HG03025 (cell line): ENCODE data around the gene PACSIN2.

Source experiments
- ATAC-seq: cut with Tn5 transposase; IDR thresholded peaks from one replicate; pipeline ENCODE4 v1.9.1; 2021; ENCODE audit warnings: mild to moderate bottlenecking, moderate library complexity; ENCODE audit not compliant: unreplicated experiment, low FRiP score

Gene PACSIN2

DNA sequence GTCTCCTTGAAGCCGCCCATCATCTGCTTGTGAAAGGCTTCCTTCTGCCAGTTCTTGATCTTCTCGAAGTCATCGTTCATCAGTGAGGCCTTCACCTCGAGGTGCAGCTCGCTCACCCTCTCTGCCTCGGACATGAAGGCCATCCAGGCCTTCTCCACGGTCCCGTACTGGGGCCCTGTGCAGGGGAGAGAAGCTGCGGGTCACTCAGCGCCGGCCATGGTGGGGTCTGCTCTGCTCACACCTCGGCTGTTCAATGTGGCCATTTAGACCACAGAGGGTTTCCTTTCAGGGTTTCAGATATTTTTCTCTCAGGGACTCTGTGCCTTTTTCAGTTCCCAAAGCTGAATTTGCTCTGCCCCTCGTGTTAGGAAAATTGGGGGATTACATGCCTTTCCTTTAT, 123.9 kb downstream of the PACSIN2 start:
- no peak for ATAC-seq

DNA sequence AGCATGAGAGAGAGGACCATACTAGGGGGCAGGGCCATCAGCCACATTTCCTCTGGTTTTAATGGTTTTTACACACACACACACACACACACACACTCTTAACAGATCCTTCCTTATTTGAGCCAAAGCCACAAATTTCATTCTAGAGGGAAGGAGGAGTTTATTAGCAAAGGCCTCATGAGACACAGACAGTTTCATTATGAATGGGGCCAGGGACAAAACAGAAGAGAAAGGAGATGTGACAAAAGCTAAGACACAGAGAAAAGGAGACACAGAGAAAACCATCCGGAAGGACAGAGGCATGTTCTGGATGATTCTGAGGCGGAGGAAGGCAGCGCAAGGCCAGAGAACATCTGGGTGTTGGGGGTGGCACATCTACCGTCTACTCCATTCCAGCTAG, 125.6 kb downstream of the PACSIN2 start:
- no peak for ATAC-seq

DNA sequence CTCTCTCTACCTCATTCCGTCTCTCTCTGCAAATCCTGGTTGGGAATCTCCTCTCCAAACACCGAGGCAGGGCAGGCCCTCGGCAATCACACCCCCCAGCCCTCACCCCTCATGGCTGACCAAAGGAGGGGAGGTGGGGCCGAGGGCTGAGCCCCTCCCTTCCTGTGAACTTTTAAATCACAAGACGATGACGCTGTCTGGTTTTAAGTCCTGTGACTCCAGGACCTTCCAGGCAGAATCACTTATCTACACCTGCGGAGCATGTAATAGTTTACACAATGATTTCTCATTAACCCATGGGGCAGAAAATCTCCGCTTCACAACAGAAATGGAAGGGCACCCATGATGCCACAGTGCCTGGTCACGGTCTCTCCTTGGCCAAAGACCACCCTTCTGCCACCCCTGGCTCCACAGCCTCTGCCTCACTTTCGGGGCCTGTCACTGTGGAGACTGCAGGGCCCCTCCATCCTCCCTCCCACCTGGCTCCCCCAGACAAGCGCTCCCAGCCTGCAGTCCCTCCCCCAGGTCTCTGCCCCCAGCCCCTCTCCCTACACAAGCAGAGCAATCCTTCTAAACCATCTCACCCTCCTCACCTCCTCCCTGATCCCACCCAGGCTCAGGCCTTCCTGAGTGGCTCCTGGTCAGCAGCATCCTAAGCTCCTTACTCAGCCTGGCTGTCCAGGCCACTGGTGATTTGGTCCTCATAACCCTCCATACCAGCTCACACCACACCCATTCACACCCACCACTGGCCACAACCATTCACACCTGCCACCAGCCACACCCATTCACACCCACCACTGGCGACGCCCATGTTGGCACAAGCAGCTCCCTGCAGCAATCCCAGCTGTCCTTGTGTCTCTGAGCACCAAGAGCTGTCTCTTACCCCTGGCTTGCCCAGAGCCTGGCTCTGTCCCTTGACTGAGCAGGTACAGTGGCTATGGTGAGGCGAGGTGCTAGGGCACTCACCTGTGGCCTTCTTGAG, 127.1 kb downstream of the PACSIN2 start:
- ATAC-seq: no peak

DNA sequence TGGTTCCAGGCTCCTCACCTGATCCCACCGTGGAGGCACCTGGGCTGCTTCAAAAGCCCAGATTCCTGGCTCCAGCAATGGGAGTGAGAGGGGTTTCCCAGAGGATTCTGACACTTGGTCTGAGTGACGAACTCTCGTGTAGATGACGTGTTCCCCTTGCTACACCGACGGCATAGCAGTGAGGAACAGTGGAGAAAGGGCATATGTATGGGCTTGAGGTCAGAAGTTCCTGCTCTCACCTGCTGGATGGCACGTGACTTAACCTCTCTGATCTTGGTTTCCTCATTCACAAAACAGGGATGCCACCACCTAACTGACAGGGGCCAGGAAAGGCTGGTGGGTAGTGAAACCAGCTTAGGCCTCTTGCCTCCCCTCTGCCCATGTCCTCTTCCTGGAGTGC, 127.8 kb downstream of the PACSIN2 start:
- no peak for ATAC-seq

DNA sequence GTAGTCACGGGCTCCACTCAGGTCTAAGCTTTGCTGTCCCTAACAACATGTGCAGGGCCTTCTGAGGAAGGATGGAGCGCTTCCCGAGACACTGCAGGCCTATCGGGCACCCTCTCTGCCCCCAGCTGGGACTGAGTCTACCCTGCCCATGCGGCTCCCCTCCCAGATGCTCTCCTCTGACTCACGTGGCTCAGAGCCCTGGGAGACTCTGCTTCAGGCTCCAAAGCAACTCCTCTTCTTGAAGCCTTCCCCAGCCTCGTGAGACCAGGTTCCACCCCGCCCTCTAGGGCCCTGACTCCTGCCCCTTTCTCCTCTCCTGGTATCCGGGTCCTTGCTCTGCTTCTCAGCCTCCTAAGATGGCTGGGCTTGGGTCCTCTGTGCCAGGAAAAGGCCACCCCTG, 129.5 kb downstream of the PACSIN2 start:
- ATAC-seq: no peak

DNA sequence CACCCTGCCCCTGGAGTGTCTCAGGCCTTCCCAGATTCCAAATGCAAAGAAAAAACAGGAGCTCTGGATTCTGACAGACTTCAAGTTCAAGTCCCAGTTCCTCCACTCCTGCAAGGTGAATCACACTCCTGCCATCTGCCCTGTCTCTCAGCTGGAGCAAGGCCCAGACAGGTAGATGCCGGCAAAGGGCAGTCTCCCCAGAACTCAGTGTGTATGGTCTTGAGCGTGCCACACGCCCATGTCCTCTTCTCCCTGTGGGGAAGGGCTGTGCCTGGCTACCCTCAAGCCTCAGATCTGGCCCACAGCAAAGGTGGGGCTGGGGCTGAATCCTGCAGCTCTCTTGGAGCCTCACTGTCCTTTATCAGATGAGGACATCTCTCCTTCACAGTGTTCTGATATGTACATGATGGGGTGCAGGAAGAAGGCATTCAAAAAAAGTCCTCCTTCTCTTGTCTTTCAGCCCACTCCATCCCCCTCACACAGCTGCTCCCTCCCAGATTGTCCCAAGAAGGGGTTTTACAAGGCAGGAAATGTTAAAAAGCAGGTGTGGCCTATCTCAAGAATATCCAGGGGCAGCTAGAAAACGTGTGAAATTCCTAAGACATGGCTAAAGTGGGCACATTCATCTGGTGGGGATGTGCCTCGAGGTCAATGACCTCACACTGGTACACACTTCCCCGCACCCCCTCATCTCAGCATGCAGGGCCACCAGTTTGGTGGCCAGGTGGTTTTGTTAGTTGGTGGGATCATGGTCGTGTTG, 130.2 kb downstream of the PACSIN2 start:
- no peak for ATAC-seq

DNA sequence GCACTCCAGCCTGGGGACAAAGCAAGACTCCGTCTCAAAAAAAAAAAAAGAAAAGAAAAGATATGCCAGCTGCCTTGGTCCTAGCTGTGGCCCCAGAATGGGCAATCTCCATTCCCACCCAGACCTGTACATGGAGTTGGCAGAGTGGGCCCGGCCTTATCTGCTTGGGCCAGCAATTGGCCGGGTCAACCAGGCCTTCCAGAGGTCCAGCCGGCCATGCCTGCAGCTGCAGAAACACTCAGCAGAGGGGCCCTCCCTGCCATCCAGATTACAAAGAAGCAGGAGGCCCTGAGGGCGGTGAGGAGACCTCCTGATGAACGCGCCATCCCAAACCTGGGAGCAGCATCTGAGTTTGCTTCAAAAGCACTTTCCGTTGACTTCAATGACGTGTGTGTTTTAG, 131.0 kb downstream of the PACSIN2 start:
- no peak for ATAC-seq

DNA sequence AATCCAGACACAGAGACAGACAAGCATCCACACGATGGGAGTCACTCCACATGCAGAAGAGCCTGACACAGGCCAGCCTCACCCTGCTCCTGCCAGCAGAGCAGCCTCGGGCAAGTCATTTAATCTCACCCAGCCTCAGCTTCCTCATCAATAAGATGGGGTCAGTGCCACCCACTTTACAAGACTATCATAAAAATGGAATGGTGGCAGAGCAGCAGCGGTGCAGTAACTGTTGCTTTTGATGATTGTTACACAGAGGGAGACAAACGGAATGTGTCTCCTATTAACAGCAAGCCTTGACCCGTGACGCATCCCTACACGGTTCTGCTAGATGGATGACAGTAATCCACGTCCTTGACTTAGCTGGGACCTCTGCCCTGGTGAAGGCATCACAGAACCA, 131.8 kb downstream of the PACSIN2 start:
- no peak for ATAC-seq

DNA sequence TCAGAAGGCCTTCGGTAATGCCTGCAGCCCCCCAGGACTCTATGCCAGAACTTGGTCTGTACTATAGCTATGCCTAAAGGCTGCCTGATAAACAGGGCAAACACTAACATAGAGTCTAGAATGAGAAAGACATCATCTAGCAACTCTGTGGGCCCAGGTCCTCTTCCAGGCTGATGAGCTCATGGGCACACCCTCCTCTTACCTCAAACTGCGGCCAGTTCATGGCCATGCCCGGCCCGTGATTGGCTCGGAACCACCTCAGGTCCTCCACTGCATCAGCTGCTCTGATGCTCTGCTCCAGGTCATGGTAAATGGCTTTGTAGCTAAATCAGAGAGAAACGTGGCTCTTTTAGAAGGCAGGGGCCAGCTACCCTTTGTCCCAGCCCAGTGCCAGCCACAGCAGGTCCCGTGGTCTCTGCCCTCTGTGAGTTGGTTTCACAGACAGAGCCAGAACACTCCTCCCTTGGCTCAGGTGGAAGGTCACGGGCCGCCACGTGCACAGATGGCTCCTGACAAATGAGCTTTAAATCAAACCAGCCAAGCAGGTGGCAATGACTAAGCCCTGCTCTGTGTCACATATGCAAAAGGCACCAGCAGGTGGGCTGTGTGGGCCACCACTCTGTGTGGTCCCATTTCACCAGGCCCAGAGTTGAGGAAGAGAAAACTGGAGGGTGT, 132.8 kb downstream of the PACSIN2 start:
- ATAC-seq: no peak

DNA sequence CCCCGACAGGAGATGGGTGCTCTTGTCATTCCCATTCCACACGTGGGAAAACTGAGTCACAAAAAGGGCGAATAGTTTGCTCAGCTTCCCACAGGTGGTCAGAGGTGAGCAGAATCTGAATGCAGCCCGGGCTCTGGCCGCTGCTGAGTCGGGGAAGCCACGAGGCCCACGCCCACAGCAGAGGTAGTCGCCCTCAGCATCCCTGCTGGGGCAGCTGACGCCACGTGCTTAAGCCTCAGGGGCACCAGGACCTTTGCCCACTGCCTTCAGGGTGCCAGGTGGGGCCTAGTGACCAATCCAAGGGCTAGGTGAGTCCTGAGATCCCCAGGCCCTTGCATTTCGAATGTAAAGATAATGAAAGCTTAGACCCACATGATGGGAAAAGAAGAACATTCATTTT, 133.7 kb downstream of the PACSIN2 start:
- no peak for ATAC-seq

DNA sequence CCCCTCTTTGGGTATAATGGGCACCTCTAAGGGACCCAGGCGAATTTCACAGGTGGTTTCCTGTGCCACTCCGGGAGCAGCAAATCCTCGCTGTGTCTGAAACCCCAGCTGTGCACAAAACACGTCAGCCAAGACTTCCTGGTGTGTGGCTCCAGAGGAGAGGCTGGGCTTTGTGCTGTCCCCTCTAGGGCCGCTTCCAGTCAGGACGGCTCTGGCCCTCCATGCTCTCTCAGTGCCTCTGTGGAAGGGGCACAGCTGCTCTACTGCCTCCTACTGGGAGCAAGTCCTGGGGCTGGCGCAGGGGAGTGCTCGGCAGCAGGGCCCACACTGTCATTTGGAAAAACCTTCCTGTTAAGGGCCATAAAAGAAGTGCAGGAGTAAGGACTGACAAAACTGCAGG, 134.1 kb downstream of the PACSIN2 start:
- ATAC-seq: no peak

DNA sequence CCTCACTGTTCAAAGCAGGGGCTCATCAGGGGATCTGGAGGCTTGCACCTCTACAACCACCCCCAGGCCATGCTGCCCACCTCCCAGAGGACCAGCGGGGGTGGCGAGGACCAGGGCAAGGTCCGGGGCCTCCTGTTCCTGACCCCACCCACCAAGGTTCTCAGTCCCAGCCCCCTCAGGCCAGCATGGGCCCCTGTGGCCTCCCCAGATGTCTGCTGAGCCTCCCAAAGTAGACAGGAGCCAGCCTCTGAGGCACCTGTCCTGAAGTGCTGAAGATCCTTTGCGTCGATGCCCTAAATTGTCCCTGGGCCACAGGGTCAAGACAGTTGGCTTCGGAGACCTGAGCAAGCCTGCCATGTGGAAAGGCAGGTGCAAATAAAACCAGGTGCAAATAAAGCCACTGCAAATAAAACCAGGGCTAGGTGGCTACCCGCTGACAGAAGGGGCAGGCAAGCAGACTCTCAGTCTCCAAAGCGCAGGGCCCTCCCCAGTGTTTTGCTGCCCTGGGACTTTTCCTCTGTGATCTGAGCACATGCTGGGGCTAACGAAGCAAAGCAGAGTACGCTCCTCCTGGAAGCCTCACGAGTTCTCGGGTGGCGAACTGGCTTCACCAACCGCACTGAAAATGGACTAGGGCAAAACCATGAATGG, 135.5 kb downstream of the PACSIN2 start:
- ATAC-seq: no peak

DNA sequence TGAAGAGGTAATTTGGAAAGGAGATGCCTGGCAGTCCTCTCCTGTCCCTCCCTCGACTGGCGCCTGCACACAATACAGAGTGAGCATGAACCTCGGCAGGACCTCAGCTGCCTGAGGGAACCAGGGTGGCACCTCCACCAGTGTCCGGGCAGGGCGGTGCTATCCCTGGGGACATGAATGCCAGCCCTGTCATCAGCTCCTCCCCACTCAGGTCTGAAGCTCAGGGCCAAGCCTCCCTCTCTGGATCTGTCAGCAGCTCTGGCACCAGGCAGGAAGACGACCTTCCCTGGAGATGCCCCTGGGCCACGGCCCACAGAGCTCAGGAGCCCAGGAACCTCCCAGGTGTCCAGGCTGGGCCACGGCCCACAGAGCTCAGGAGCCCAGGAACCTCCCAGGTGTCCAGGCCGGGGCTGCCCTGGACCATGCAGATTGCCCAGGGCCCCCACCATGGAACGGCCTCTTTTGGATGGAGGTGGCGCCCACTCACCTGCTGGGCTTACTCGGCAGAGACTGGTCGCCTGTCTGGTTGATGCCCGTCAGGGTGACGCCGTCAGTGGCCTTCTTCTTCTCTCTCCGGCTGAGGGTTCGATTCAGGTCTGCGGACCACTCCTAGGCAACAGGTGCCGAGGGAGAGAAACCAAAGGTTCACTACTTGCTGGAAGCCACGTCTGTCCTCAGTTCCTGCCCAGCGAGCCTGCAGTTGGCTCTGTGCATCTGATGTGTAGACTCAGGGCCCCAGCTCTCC, 136.2 kb downstream of the PACSIN2 start:
- no peak for ATAC-seq

DNA sequence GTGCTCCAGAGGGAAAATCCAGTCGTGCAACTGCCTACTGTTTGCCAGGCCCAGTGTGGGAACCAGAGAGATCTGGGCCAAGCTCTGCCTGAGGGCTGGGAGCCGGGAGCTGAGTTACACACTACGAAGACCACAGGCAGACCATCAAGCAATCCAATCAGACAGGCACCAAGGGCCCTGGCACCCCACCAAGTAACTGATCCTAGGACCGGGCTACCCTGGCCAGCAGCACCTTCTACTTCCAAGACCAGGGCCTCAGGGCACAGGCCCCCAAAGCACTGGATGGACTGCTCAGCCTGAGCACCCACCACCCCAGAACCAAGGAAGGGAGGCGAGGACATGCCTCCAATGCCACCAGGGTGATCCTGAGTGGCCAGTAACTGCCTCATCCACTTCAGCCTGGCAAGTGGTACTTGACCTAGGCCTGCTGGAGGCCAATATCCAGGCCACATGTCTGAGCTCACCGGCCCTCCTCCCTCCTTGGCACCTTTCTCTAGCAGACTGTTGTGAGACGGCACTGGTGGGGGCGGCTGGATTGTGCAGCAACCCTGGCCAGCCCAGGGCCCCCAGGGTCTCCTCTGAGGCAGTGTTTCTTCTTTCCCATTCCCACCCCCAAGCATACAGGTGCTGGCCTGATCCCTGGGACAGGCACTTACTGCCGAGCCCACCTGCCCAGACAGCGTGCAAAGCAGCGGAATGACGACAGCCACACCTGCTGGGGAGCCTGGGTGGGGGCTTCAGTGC, 137.2 kb downstream of the PACSIN2 start:
- ATAC-seq: no peak

DNA sequence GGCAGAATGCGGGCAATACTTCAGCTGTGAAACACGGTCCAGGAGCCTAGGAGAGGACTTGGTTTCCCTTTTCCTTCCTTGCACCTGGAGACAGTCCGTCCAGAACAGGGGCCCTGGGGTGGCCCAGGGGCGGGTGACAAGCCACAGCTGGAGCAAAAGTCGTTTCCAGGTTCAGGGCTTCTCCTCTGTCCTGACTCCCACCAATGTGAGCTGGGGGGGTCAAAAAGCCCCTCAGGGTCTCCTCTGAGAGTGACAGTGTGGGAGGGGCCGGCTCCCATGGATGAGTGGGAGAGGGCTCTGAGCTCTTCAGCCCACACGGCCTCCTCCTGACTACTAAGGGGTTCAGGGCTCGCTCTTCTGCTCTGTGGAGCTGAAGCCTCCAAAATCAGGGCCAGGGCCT, 137.8 kb downstream of the PACSIN2 start:
- no peak for ATAC-seq

DNA sequence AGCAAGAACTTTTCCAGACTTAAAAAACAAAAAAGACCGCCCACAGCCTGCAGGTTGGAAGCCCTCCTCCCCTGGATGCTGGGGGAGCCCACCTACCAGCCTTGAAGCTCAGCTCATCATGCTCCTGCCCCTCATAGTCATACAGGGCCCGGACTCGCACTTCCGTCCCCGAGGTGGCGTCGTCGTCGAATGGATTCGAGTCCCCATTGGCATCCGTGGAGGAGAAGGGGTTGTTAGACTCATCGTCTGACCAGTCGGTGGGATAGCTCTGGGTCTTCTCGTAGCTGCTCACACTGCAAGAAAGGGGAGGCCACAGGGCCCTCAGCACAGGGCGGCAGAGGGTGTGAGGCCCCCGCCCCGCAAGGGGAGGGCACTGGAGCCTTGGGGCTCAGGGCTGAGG, 138.9 kb downstream of the PACSIN2 start:
- no peak for ATAC-seq

DNA sequence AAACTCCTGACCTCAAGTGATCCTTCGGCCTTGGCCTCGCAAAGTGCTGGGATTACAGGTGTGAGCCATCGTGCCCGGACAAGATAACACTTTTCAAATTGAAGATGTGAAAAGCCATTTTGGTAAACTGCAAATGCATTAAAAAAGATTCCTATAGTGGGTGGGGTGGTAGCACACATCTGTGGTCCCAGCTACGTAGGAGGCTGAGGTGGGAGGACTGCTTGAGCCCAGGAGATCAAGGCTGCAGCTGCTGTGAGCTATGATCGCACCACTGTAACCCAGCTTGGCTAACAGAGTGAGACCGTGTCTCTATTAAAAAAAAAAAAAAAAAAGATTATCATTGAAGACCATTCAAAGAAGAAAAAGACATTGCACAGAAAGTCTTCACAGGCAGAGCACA, 140.9 kb downstream of the PACSIN2 start:
- ATAC-seq: no peak

DNA sequence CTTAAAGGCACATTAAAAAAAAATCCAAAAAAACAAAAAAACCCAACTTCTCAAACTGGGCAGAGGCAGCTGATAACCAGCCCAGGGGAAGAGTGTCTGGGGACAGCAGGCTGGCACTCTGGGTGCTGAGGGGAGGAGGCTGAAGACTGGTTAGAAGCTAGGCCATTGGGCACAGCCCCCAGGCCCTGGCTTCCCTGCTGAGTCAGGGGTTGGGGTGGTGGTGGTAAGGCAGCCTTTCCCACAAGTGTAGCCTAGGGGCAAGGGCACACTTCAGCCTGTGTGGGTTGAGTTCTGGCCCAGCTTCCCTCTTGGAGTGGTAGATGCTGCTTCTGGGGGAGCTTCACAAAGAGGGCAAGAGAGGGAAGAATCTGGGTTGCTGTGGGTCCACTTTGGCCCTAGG, 141.6 kb downstream of the PACSIN2 start:
- no peak for ATAC-seq

DNA sequence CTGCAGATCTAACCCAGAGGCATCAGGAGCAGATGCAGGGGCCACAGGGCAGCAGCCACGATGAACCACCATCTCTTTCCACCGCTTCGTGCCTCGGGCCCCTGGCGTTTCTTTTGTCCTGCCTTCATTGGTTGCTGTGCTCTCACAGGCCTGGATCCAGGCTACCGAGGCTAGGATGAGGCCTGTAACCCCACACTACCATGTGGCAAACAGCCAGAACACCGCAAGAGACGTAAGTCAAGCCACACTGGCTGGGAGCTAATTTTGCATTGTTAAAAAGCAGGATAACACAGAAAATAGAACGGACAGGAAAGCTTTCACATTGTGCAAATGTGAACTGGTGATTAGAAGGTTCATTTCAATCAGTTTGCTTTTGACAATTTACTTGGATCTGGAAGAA, 142.1 kb downstream of the PACSIN2 start:
- no peak for ATAC-seq
